ENCODE results near the gene ABCA13. TPM values are rescaled to one million over a fixed set of nuclear protein-coding genes. Genes with fewer than 3 reads are reported as not detected.

Gene ABCA13
- total and polyA plus RNA-seq, 2 donors (not counting 3 experiments of a cell fraction or from before 2014, with no cell fraction given) = 0.01 to 0.11 TPM

GRCh38 chr7:48316768-48317167 lies 145.5 kb downstream of the ABCA13 start:
- no peak for DNase-seq (ENCODE audit: low read depth, low spot score)
- no peak for FAIRE-seq
- Histone ChIP-seq H3K9me1 (replicated peaks; ENCODE audit: control insufficient read depth, extremely low read depth, insufficient read depth, low read length) (no peaks in the 10 kb centered on the region), H3K27ac (ENCODE audit: insufficient read depth, low read depth, low read length) (no peak overlapping the region), H3K4me3 (replicated peaks in 1 of 3; ENCODE audit: insufficient read depth in 1 of 3, low read depth in 1 of 3, low read length in 3 of 3) (no peak overlapping the region), H3K9ac (replicated peaks; ENCODE audit: extremely low read depth, insufficient read depth, low read length) (no peak overlapping the region), H3K9me3 (replicated peaks; ENCODE audit: control insufficient read depth, insufficient read depth, low read length) (no peaks in the 10 kb centered on the region), H4K20me1 (replicated peaks; ENCODE audit: control insufficient read depth, extremely low read depth, insufficient read depth, low read length) (no peaks in the 10 kb centered on the region), H3K4me2 (ENCODE audit: insufficient read depth, low read length) (no peak overlapping the region), H3K79me2 (ENCODE audit: control insufficient read depth, insufficient read depth, low read length) (no peaks in the 10 kb centered on the region), H3K4me1 (ENCODE audit: control insufficient read depth, extremely low read depth, insufficient read depth, low read length) (no peaks in the 10 kb centered on the region), H3K27me3 (ENCODE audit: control insufficient read depth in 2 of 2, insufficient read depth in 2 of 2, low read length in 2 of 2) (no peaks in the 10 kb centered on the region), H3K36me3 (ENCODE audit: control insufficient read depth in 2 of 2, extremely low read depth in 1 of 2, insufficient read depth in 2 of 2, low read length in 2 of 2) (no peaks in the 10 kb centered on the region), H2AFZ (ENCODE audit: low read depth, low read length) (no peak overlapping the region)
- no peak for TF ChIP-seq MYC (IDR thresholded peaks at IDR 0.05; ENCODE audit: low read depth, low read length)
- TF ChIP-seq GATA2 (IDR thresholded peaks at IDR 0.05; ENCODE audit: insufficient read depth, insufficient read length, low read depth, low read length) = no peak
- TF ChIP-seq MAX (IDR thresholded peaks at IDR 0.05; ENCODE audit: insufficient read depth, insufficient read length) = no peak
- TF ChIP-seq FOS (IDR thresholded peaks at IDR 0.05; ENCODE audit: borderline replicate concordance, insufficient read depth, low read length) = no peak
- no peak for TF ChIP-seq CTCF (IDR thresholded peaks at IDR 0.05; ENCODE audit: extremely low read depth in 1 of 2, insufficient read depth in 1 of 2, low read depth in 1 of 2, low read length in 2 of 2)
- no peak for TF ChIP-seq JUN (IDR thresholded peaks at IDR 0.05; ENCODE audit: borderline replicate concordance, insufficient read depth, insufficient read length, low read depth)
- TF ChIP-seq EZH2 (IDR thresholded peaks at IDR 0.05; ENCODE audit: borderline replicate concordance, low read depth, low read length, severe bottlenecking) = no peak
- TF ChIP-seq POLR2A (IDR thresholded peaks at IDR 0.05; ENCODE audit: low read depth, low read length) = no peak
- TF ChIP-seq POLR2AphosphoS5 (IDR thresholded peaks at IDR 0.05; ENCODE audit: insufficient read depth, low read depth, low read length) = no peak
- POLR2A ChIA-PET = no interaction called here
- no TSS peak for BruUV-seq (replicated peaks)
- intact Hi-C loops (cut with micrococcal nuclease) (no loop called here), dilution Hi-C loops (cut with MboI; ENCODE audit: extremely low pct_ligation_motif_present, low sequenced_read_pairs) (no loop called here)
- CTCF ChIA-PET = no interaction called here
